ENCODE measurements around the gene PCDHGB5.

The PCDHGB5 gene

DNA sequence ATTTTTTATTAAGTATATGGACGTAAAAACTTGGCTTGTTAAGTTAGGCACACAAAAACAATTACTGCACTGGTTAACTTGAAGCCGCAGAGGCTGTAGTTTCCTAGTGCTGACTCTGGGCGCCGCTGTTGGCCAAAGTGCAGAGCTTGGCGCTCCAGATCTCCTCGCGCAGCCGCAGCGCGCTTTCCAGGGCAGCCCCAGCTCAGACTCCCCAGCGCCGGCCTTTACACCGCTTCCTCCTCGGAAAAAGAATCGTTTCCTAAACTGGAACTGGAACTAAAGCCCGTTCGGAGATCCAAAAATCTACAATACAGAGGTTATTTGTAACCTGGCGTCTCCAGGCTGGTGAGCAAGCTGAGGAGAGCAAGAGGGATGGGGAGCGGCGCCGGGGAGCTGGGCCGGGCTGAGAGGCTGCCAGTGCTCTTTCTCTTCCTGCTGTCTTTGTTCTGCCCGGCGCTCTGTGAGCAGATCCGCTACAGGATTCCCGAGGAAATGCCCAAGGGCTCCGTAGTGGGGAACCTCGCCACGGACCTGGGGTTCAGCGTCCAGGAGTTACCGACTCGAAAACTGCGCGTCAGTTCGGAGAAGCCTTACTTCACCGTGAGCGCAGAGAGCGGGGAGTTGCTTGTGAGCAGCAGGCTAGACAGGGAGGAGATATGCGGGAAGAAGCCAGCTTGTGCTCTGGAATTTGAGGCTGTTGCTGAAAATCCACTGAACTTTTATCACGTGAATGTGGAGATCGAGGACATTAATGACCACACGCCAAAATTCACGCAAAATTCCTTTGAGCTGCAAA, at the start of gene PCDHGB5:
TSS of gene PCDHGB5 (plus strand) at position 192 of the 796 bp plus-strand sequence. CDS start at position 373, 181 bp downstream.
- DNase-seq = peak in 1 of 56 donors; percentile 17

DNA sequence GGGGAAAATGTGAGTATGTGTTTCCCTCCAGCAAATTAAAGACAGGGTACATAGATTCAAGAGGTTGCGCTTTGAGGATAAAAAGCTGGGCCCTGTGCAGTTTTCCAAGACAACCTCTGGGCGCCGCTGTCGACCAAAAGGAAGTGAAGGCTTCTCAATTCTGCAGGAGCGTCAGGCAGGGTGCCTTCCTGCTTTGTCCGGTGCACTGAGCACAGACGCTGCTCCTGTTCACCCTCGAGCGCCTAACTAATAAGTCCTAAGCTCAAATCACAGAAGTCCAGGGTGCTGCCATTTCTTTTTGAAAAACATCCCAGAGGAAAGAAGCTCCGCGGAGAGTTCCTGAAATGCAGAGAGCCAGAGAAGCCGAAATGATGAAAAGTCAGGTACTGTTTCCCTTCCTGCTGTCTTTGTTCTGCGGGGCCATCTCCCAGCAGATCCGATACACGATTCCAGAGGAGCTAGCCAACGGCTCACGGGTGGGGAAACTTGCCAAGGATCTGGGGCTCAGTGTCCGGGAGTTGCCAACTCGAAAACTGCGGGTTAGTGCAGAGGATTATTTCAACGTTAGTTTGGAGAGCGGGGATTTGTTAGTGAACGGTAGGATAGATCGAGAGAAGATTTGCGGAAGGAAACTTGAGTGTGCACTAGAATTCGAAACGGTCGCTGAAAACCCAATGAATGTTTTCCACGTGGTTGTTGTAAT, 47.7 kb upstream of the PCDHGB5 start, which contains the start of gene PCDHGB1:
TSS of gene PCDHGB1 (plus strand) at position 183 of the 703 bp plus-strand sequence. CDS start at position 345, 162 bp downstream.
- DNase-seq = peak in 4 of 56 donors; percentile 2 to 17 (median 12)

DNA sequence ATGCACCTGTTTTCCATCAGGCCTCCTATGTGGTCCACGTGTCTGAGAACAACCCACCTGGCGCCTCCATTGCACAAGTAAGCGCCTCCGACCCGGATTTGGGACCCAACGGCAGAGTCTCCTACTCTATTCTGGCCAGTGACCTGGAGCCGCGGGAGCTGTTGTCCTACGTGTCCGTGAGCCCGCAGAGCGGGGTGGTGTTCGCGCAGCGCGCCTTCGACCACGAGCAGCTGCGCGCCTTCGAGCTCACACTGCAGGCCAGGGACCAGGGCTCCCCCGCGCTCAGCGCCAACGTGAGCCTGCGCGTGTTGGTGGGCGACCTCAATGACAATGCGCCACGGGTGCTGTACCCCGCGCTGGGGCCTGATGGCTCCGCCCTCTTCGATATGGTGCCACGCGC, 46.2 kb upstream of the PCDHGB5 start:
- DNase-seq = no peak

DNA sequence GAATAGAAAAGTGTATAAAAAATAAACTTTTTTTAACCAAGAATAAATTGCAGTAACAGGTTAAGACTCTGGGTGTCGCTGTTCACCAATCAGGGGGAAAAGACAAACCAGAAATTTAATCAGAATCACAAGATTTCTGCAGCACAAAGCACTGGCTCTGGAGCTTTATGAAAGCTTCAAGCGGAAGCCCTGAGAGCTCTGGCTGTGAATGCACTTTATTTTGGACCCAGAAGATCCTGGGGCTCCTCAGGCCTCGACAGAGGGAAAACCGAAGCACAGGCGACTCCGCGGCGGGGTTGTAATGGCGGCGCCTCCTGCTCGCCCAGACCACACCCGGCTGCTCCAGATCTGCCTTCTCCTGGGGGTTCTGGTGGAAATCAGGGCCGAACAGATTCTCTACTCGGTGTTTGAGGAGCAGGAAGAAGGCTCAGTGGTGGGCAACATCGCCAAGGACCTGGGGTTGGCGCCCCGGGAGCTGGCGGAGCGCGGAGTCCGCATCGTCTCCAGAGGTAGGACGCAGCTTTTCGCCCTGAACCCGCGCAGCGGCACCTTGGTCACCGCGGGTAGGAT, 42.8 kb upstream of the PCDHGB5 start, which contains the start of gene PCDHGA4:
TSS of gene PCDHGA4 (plus strand) at position 122 of the 570 bp plus-strand sequence. CDS start at position 209, 87 bp downstream.
- DNase-seq = no peak

DNA sequence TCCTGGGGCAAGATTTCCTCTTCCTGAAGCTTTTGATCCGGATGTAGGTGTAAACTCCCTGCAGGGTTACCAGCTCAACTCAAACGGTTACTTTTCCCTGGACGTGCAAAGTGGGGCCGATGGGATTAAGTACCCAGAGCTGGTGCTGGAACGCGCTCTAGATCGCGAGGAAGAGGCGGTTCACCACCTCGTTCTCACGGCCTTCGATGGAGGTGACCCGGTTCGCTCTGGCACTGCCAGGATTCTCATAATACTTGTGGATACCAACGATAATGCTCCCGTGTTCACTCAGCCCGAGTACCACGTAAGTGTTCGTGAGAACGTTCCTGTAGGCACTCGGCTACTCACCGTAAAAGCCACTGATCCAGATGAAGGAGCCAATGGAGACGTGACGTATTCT, 42.1 kb upstream of the PCDHGB5 start:
- no peak for DNase-seq

- no peak for DNase-seq
These were observed 41.6 kb upstream of the PCDHGB5 start for GRCh38 chr5:141356133-141356532.

DNA sequence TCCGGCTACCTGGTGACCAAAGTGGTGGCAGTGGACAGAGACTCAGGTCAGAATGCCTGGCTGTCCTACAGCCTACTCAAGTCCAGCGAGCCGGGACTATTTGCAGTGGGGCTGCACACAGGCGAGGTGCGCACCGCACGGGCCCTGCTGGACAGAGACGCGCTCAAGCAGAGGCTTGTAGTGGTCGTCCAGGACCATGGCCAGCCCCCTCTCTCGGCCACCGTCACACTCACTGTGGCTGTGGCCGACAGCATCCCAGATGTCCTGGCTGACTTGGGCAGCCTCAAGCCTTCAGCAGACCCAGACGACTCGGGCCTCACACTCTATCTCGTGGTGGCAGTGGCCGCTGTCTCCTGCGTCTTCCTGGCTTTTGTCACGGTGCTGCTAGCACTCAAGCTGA, 40.8 kb upstream of the PCDHGB5 start:
- no peak for DNase-seq

DNA sequence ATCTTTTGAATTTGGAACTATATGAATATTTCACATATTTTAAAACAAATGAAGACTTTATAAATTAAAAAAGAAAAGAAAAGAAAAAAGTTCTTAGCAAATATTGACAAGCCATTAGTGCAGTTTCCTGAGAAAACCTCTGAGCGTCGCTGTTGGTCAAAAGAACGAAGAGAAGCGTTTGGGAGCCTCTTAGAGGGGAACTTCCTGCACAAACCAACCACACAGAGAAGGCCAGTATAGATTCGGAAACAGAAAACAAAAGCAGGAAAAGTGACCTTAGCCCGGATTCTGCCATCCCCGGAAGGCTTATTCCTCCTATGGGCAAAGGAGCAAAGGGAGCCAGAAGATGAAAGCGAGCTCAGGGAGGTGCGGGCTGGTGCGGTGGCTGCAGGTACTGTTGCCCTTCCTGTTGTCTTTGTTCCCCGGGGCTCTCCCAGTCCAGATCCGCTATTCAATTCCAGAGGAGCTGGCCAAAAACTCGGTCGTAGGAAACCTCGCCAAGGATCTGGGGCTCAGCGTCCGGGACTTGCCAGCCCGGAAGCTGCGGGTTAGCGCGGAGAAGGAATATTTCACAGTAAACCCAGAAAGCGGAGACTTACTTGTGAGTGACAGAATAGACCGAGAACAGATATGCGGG, 37.8 kb upstream of the PCDHGB5 start, which contains the start of gene PCDHGB2:
TSS of gene PCDHGB2 (plus strand) at position 205 of the 637 bp plus-strand sequence. CDS start at position 347, 142 bp downstream.
- DNase-seq = no peak

GRCh38 chr5:141360685-141361084, 37.1 kb upstream of the PCDHGB5 start:
- no peak for DNase-seq

DNA sequence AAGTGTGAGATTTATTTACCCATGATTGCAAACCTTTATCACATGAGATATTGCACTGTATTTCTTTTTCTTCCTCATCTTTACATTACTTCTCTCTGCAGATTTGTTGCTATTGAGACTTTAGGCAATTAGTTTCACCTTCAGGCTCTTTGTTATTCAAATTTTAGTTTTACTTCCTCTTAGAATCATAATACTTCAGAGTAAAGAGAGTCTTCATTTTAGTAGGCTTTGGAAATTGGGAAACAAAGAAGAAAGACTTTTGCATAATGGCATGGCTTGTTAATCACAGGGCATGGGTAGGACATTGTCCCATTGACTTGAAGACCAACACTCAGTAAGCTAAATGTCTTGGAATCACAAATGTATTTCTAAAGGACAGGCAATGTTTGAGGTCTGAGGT, 35.0 kb upstream of the PCDHGB5 start:
- DNase-seq = no peak

DNA sequence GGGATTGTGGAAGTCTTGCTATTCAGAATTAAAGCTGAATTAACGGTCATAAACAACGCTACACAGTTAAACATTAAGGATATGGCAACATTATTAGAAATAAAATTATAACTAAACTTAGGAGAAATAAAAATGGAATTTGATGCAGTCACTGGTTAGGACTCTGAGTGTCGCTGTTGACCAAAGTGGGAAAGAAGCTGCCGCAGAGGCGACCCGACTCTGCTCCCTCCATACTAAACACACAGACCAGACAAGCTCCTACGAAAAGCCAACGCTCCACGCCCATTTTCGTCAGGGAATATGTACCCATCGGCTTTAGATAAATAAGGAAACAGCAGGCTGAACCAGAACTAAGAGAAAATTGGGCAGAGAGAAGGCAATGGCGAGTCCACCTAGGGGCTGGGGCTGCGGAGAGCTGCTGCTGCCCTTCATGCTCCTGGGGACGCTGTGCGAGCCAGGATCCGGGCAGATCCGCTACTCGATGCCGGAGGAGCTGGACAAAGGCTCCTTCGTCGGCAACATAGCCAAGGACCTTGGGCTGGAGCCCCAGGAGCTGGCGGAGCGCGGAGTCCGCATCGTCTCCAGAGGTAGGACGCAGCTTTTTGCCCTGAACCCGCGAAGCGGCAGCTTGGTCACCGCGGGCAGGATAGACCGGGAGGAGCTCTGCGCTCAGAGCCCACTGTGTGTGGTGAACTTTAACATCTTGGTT, 33.6 kb upstream of the PCDHGB5 start, which contains the start of gene PCDHGA5:
TSS of gene PCDHGA5 (plus strand) at position 211 of the 709 bp plus-strand sequence. CDS start at position 380, 169 bp downstream.
- no peak for DNase-seq

DNA sequence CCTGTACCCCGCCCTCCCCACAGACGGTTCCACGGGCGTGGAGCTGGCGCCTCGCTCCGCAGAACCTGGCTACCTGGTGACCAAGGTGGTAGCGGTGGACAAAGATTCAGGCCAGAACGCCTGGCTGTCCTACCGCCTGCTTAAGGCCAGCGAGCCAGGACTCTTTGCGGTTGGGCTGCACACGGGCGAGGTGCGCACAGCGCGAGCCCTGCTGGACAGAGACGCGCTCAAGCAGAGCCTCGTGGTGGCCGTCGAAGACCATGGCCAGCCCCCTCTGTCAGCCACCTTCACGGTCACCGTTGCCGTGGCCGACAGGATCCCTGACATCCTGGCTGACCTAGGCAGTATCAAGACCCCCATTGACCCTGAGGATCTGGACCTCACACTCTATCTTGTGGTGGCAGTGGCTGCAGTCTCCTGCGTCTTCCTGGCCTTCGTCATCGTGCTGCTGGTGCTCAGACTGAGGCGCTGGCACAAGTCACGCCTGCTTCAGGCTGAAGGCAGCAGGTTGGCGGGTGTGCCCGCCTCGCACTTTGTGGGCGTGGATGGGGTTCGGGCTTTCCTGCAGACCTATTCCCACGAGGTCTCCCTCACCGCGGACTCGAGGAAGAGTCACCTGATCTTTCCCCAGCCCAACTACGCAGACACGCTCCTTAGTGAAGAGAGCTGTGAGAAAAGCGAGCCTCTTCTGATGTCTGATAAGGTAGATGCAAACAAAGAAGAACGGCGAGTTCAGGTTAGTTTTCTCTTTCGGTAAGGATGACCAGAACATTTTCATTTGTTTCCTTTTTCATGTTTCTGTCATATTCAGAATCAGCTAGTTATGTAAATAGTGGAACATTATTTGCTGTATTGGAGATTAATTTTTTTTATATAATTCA, 31.5 kb upstream of the PCDHGB5 start:
- no peak for DNase-seq

- DNase-seq = peak in 2 of 56 donors; percentile 2 to 3
These were observed 27.5 kb upstream of the PCDHGB5 start, which contains the start of gene PCDHGB3 for GRCh38 chr5:141369994-141370848. TSS of gene PCDHGB3 (plus strand) at chr5:141370242. CDS start at chr5:141370395, 153 bp downstream.

GRCh38 chr5:141371572-141372475, 25.9 kb upstream of the PCDHGB5 start:
- no peak for DNase-seq

- no peak for DNase-seq
These were observed 24.0 kb upstream of the PCDHGB5 start, which contains the start of gene PCDHGA6 for GRCh38 chr5:141373673-141374317. TSS of gene PCDHGA6 (plus strand) at chr5:141373891. CDS start at chr5:141374084, 193 bp downstream.

- DNase-seq = no peak
These were observed 23.1 kb upstream of the PCDHGB5 start for GRCh38 chr5:141374627-141375026.

Data from amygdala (tissue), 56 donors.